ENCODE data around the gene CSNK1D.

- TF ChIP-seq EP300 (IDR thresholded peaks at IDR 0.05), result no peak
- no peak for TF ChIP-seq CTCF (IDR thresholded peaks at IDR 0.05)
- TF ChIP-seq POLR2A (IDR thresholded peaks at IDR 0.05), result no peak
These were observed 25.4 kb downstream of the CSNK1D start for GRCh38 chr17:82247856-82248671.

Measured in ovary (tissue), 3 donors.